Activated T-cell treated with anti-CD3 and anti-CD28 coated beads, Interleukin-2, amount 50 U/mL, for 4 hours (primary cell): ENCODE data around the gene COL26A1. TPM values are rescaled to one million over a fixed set of nuclear protein-coding genes. Genes with fewer than 3 reads are reported as not detected.
"Not testable (repeated sequence)": the region's sequence is repeated elsewhere in the genome, so short reads cannot be mapped to it uniquely, and the experiment has no call there.

Experiments
- ATAC-seq, 2 donors: fragments of 200-7000 bp; cut with Tn5 transposase; one replicate each; pipeline ENCODE4 v1.10.0; 2021
- DNase-seq: peaks from one replicate; pipeline ENCODE4 v3.0.0-alpha.2; 2020
- H3K27me3 Mint-ChIP-seq: one replicate; pipeline ENCODE4 v1.8.0; 2021; ENCODE audit warnings: low read depth, mixed read lengths
- H3K36me3 Mint-ChIP-seq: one replicate; pipeline ENCODE4 v1.8.0; 2022; ENCODE audit warnings: mixed read lengths; ENCODE audit not compliant: insufficient read depth
- H3K4me1 Mint-ChIP-seq: one replicate; pipeline ENCODE4 v1.8.0; 2021; ENCODE audit warnings: low read depth, mixed read lengths
- H3K4me3 Mint-ChIP-seq: one replicate; pipeline ENCODE4 v1.8.0; 2021; ENCODE audit warnings: mild to moderate bottlenecking, moderate library complexity, mixed read lengths
- H3K9me3 Mint-ChIP-seq: one replicate; pipeline ENCODE4 v1.8.0; 2021; ENCODE audit warnings: mixed read lengths
- total RNA-seq, 3 donors: library from RNA; stranded (reverse); gene quantifications; one replicate each; pipeline ENCODE4 v1.2.1, GENCODE V29; 2021

The COL26A1 gene
- total RNA-seq, 3 donors from 2014 or later = 0.05 TPM; not detected in 2

DNA sequence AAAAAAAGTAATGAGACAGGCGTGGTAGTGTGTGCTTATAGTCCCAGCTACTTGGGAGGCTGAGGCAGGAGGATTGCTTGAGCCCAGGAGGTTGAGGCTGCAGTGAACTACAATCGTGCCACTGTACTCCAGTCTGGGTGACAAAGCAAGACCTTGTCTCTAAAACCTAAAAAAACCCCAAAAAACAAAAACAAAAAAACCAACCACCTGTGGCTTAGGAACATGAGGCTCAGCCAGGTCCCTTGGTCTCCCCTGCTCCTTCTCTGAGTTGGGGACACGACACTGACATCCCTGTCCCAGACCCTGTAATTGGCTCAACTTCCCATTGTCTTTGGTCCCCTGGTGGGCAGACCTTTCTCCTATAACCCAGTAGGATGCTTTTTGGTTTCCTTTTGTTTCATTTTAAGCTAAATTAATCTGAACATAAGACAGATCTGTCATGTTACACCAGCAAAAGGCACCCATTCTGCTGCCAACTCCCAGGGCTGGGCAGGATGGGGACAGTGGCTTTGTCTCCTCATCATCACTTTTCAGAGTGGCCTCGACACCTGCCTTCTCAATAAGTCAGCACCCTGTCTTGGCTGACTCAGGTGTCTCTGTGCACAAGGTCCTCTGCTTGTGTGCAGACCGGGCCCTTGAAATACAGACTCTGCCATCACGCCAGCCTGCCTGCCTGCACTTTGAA lies 192.1 kb downstream of the COL26A1 start:
- DNase-seq = no peak
- H3K9me3 Mint-ChIP-seq = no peaks in the 10 kb centered on the region
- H3K36me3 Mint-ChIP-seq = no peaks in the 10 kb centered on the region
- H3K4me1 Mint-ChIP-seq = no peaks in the 10 kb centered on the region
- H3K27me3 Mint-ChIP-seq = peaks cover 7% of the 10 kb centered on the region
- no peak overlapping the region for H3K4me3 Mint-ChIP-seq
- ATAC-seq = no peak

DNA sequence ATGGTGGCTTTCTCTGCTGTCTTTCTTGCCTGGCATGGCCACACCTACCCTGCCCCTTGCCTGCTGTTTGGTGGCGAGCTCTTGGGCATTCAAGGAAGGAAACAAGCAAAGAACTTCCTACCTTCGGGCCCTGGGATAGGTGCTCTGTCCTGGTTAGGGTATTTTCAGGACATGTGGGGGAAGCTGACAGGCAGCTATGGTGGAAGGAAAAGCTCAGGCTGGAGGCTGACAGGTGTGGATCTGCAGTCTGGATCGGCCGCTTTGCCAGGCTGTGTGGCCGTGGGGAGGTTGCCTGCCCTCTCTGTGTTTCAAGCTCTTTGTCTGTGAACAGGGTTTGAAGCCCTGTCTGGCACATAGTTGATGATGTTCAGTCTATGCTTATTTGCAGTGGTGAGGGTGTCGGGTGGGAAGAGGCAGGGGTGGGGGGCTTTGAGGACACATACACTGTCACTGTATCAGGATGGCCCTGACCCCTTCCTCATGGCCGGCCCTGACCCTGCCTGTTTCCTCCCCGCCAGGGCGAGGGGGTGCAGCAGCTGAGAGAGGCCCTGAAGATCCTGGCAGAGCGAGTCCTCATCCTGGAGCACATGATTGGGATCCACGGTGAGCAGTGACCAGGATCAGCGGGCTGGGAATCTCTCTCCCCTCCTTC lies 192.7 kb downstream of the COL26A1 start:
- DNase-seq (no peak), ATAC-seq (no peak)
- peaks cover 7% of the 10 kb centered on the region for H3K27me3 Mint-ChIP-seq
- no peak overlapping the region for H3K4me3 Mint-ChIP-seq
- H3K4me1 Mint-ChIP-seq = no peaks in the 10 kb centered on the region
- no peaks in the 10 kb centered on the region for H3K9me3 Mint-ChIP-seq
- H3K36me3 Mint-ChIP-seq = no peaks in the 10 kb centered on the region

DNA sequence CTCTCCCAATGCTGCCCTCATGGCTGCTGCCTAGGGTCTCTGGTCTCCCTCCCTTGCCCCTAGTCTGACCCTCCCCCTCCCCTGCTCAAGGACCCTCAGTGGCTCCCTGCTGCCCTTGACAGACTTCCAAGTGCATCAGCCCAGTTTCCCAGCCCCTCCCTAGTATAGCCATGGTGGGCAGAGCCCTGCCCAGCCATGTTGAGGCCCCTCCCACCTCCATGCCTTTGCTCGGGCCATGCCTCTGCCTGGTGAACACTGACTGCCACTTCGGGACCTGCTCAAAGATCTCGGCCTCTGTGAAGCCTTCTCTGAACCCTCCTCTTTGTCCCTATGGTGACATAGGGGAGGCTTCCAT lies 193.2 kb downstream of the COL26A1 start:
- no peaks in the 10 kb centered on the region for H3K4me1 Mint-ChIP-seq
- no peak for ATAC-seq
- no peaks in the 10 kb centered on the region for H3K36me3 Mint-ChIP-seq
- no peak for DNase-seq
- peaks cover 7% of the 10 kb centered on the region for H3K27me3 Mint-ChIP-seq
- H3K4me3 Mint-ChIP-seq = no peak overlapping the region
- H3K9me3 Mint-ChIP-seq = no peaks in the 10 kb centered on the region

DNA sequence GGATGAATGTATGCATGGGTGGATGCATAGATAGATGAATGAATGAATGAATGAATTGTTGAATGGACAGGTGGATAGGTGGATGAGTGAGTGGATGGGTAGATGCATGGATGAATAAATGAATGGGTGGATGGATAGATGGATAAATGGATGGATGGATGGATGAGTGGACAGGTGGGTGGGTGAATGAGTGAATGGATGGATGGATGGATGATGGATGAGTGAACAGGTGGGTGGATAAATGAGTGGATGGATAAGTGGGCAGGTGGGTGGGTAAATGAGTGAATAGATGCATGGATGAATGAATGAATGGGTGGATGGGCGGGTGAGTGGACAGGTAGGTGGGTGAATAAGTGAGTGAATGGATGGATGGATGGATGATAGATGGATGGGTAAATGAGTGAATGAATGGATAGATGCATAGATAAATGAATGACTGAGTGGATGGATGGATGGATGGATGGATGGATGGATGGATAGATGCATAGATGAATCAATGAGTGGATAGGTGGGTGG lies 193.8 kb downstream of the COL26A1 start:
- no peaks in the 10 kb centered on the region for H3K4me1 Mint-ChIP-seq
- no peak for DNase-seq
- H3K36me3 Mint-ChIP-seq = no peaks in the 10 kb centered on the region
- no peak for ATAC-seq
- H3K4me3 Mint-ChIP-seq = no peak overlapping the region
- H3K9me3 Mint-ChIP-seq = no peaks in the 10 kb centered on the region
- H3K27me3 Mint-ChIP-seq = peaks cover 7% of the 10 kb centered on the region

DNA sequence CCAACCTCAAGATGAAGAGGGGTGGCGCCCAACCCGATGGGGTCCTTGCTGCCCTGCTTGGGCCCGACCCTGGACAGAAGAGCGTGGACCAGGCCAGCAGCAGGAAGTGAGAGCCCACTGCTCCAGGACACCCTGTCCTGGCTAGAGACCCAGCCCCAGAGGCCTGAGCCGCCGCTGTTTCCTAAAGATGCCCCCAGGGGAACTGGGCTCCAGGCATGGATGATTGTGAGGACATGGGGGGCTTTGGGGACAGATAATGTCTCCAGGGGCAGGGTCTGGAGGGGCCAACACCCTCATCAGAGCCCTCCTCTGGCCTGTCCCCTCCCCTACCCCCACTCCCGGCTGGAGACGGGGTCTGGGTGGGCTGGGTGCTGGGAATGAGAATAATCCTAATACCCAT lies 194.7 kb downstream of the COL26A1 start:
- no peak for DNase-seq
- Mint-ChIP-seq H3K36me3 (no peaks in the 10 kb centered on the region), H3K4me3 (no peak overlapping the region), H3K9me3 (no peaks in the 10 kb centered on the region), H3K4me1 (no peaks in the 10 kb centered on the region), H3K27me3 (peaks cover 7% of the 10 kb centered on the region)
- ATAC-seq = no peak

DNA sequence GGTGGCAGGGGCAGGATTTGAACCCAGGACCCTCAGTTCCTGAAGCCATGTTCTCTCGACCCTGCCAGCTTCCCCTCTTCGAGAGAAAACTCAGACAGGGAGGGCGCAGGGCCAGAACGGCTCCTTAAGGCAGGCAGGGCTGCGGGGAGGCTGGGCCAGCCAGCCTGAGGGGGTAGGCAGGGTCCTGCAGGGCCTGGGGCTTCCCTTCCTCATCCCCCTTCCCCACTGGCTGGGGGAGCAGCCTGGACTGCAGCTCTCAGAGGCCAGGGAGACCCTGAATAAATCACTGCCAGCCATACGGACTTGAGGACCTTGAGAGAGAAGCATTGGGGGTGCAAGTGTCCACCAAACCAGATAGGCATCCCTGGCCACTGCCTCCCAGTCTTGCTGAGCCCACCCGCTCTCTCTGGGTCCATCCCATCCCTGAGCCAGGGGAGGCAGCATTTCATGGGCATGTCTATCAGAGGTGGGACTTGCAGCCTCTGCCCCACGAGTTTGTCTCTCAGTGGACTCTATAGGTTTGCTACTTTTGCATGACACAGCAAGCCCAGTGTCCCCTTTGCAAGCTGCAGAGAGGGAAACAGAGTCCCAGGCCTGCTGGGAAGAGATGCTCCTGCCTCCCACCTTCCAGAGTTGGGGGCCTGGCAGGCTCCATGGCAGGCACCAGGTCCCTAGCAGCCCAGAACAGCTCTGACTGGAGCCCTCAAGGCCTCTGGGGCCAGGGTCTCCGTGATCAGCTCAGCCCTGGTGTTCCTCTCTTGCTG lies 195.5 kb downstream of the COL26A1 start:
- no peak overlapping the region for H3K4me3 Mint-ChIP-seq
- H3K36me3 Mint-ChIP-seq = no peaks in the 10 kb centered on the region
- peaks cover 7% of the 10 kb centered on the region for H3K27me3 Mint-ChIP-seq
- no peaks in the 10 kb centered on the region for H3K9me3 Mint-ChIP-seq
- ATAC-seq (no peak), DNase-seq (no peak)
- H3K4me1 Mint-ChIP-seq = no peaks in the 10 kb centered on the region

DNA sequence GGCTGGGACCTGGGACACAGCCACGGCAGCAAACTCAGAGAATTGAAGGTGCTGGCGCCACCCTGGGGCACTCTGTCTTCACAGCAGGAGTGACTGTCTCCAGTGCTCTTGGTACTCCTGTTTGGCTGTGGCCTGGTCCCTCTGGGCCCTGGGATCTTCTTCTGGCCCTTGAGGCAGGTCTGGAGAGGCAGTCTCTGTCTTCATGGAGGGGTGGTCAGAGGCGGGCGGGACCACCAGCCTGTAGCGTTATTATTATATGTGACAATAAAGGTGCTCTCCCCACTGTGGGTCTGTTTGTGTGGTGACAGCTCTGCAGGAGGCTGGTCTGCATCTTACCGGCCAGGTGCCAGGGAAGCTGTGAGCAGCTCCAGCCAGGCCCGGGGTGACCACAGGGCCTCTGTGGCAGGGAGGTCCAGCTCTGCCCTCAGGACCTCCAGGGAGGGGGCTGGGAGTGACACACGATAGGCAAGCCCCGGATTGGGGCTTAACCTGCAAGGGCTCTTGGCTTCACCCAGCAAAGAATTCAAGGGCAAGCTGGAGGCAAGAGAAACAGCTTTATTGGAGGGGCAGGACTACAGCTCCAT lies 196.2 kb downstream of the COL26A1 start:
- Mint-ChIP-seq H3K9me3 (no peaks in the 10 kb centered on the region), H3K27me3 (peaks cover 5% of the 10 kb centered on the region), H3K36me3 (no peaks in the 10 kb centered on the region), H3K4me1 (no peaks in the 10 kb centered on the region), H3K4me3 (no peak overlapping the region)
- no peak for ATAC-seq
- DNase-seq = no peak

DNA sequence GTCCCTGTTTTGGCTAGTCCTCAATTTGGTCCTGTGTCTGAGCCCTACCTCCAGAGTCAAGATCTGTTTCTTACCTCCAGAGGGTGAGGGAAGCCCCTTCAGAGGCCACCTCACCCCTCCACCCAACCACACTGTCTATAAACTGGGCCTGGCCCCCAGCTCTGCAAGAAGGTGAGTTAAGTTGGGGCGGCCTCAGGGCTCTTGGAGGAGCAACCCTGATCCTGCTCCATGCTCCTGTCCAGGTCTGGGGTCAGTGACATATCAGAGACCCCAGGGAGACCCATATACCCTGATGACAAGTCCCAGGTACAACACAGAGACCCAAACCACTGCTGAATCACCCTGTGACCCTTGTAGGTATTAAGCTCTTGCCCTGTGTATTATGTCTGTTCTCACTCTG lies 196.9 kb downstream of the COL26A1 start:
- Mint-ChIP-seq H3K4me1 (no peaks in the 10 kb centered on the region), H3K9me3 (no peaks in the 10 kb centered on the region), H3K4me3 (no peak overlapping the region), H3K27me3 (peaks cover 7% of the 10 kb centered on the region), H3K36me3 (no peaks in the 10 kb centered on the region)
- ATAC-seq = no peak
- DNase-seq = no peak

DNA sequence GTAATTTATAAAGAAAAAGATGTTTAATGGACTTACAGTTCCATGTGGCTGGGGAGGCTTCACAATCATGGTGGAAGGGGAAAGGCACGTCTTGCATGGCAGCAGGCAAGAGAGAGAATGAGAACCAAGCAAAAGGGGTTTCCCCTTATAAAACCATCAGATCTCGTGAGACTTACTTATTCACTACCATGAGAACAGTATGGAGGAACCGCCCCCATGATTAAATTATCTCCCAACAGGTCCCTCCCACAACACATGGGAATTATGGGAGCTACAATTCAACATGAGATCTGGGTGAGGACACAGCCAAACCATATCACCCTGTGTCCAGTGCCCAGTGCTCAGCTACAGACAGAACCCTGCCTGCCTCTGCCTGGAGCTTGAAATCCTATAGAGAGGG lies 197.3 kb downstream of the COL26A1 start:
- DNase-seq, H3K4me3 Mint-ChIP-seq, ATAC-seq, H3K9me3 Mint-ChIP-seq, H3K36me3 Mint-ChIP-seq, H3K4me1 Mint-ChIP-seq, H3K27me3 Mint-ChIP-seq: not testable (repeated sequence)

DNA sequence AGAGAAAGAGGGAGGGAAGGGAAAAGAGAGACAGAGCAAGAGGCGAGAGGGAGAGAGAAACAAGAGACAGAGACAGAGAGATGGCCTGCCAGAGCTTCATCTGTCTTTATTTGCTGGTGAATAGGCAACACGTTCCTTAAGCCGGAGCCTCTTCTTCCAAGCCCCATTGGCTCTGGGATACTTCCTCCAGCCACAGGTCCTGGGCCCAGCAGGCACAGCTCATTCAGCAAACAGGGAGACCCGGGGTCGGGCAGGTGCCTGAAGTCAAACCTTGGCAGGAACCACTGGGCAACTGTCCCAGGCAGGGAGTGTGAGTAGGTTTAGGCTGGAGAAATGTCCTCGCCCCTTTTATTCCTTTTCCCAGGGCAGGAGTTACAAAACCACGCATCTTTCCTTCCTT lies 198.2 kb downstream of the COL26A1 start:
- peaks cover 7% of the 10 kb centered on the region for H3K27me3 Mint-ChIP-seq
- no peaks in the 10 kb centered on the region for H3K36me3 Mint-ChIP-seq
- no peaks in the 10 kb centered on the region for H3K4me1 Mint-ChIP-seq
- no peaks in the 10 kb centered on the region for H3K9me3 Mint-ChIP-seq
- DNase-seq (no peak), ATAC-seq (no peak)
- H3K4me3 Mint-ChIP-seq = no peak overlapping the region

DNA sequence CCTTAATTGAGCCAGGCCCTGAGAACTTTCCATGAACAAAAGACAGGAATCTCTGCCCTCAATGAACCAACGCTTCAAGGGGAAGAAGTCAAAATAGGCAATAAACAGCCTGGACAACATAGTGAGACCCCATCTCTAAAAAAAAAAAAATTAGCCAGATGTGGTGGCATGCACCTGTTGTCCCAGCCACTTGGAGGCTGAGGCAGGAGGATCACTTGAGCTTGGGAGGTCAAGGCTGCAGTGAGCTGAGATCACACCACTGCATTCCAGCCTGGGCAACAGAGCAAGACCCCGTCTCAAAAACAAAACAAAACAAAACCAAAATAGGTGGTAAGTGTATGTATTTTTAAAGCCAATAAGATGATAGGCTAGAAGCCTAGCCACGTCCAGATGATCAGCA lies 198.6 kb downstream of the COL26A1 start:
- not testable (repeated sequence) for H3K27me3 Mint-ChIP-seq, H3K36me3 Mint-ChIP-seq, H3K4me3 Mint-ChIP-seq, DNase-seq, ATAC-seq, H3K9me3 Mint-ChIP-seq, H3K4me1 Mint-ChIP-seq

DNA sequence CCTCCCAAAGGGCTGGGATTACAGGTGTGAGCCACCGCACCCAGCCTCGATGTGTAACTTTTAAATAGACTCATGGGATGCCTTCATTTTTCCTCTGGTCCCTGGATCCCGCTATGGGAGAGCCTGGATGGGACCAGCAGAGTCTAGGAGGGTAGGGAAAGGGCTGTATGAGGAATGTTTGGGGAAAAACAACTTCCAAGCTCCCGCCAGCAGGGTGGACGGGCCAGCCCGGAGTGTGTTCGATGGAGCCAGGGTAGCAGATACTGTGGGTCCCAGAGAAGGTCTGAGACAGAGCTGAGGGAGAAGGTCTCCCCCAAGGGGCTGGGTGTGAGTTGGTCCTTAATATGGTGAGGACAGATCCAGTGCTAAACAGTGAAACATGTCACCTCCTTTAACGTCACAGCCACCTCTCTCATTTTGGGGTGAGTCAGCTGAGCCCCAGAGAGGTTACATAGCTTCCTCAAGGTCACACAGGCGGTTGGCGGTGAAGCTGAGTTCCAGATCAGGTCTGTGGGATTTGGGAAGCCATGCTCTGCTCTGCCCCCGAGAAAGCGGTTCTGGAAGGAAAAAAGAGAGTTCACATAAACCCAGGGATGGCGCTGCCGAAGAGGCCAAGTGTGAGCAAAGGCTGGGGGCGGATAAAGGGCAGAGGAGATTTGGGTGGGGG lies 200.0 kb downstream of the COL26A1 start:
- H3K9me3 Mint-ChIP-seq = no peaks in the 10 kb centered on the region
- DNase-seq (no peak), ATAC-seq (no peak)
- peaks cover 7% of the 10 kb centered on the region for H3K27me3 Mint-ChIP-seq
- H3K36me3 Mint-ChIP-seq = no peaks in the 10 kb centered on the region
- no peaks in the 10 kb centered on the region for H3K4me1 Mint-ChIP-seq
- H3K4me3 Mint-ChIP-seq = no peak overlapping the region

DNA sequence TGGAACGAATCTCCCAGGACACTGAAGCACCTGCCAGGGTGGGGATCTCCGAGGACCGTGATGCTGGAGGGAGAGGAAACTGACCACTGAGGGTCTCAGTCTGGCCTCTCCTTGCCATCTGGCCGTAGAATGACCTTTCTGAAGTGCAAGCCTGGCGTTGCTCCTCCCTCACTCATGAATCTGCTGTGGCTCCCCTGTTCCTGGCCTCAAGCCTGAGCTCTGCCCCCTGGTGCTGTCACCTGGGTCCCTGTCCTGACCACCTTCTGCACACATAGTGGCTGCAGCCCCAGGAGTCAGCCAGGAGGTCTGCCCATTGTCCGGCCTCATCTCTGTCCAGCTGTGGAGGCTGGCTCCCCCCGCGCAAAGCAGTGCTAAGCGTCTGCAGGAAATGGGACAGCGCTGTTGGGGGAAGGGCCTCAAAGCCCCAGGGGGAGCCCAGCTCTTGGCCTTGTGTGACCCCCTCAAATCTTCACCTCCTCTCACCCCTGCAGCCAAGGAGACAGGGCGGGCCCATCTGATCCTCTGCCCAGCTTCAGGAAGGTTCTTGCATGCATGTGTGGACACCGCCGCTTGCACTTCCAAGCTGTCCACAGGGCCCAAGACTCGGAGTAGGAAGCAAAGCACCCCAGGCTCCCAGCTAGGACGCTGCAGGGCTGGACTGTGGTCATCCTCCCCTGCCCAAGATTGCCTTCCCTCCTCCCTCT lies 200.7 kb downstream of the COL26A1 start:
- no peaks in the 10 kb centered on the region for H3K36me3 Mint-ChIP-seq
- ATAC-seq = no peak
- DNase-seq = no peak
- no peaks in the 10 kb centered on the region for H3K4me1 Mint-ChIP-seq
- H3K4me3 Mint-ChIP-seq = no peak overlapping the region
- H3K27me3 Mint-ChIP-seq = peaks cover 8% of the 10 kb centered on the region
- no peaks in the 10 kb centered on the region for H3K9me3 Mint-ChIP-seq
